Measurements from ENCODE around the gene ZNF536.

- TF ChIP-seq, protein P1, sequence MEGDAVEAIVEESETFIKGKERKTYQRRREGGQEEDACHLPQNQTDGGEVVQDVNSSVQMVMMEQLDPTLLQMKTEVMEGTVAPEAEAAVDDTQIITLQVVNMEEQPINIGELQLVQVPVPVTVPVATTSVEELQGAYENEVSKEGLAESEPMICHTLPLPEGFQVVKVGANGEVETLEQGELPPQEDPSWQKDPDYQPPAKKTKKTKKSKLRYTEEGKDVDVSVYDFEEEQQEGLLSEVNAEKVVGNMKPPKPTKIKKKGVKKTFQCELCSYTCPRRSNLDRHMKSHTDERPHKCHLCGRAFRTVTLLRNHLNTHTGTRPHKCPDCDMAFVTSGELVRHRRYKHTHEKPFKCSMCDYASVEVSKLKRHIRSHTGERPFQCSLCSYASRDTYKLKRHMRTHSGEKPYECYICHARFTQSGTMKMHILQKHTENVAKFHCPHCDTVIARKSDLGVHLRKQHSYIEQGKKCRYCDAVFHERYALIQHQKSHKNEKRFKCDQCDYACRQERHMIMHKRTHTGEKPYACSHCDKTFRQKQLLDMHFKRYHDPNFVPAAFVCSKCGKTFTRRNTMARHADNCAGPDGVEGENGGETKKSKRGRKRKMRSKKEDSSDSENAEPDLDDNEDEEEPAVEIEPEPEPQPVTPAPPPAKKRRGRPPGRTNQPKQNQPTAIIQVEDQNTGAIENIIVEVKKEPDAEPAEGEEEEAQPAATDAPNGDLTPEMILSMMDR (conservative IDR thresholded peaks at IDR 0.05; ENCODE audit: low read depth, low read length), result no peak
- TF ChIP-seq EZH2phosphoT487 (IDR thresholded peaks at IDR 0.05; ENCODE audit: borderline replicate concordance, low read length), result no peak
Measured at GRCh38 chr19:30549151-30549550, 177.0 kb downstream of the ZNF536 start.
